Measurements from ENCODE around the gene ZDHHC11.

GRCh38 chr5:880816-881550 is 30.2 kb upstream of the ZDHHC11 start:
- TF ChIP-seq CTCF (IDR thresholded peaks at IDR 0.05) (no peak), POLR2A (IDR thresholded peaks at IDR 0.05) (no peak)
